ENCODE results near the gene MYO9A.

MYO9A gene

GRCh38 chr15:71830981-71831380, 287.0 kb downstream of the MYO9A start:
- DNase-seq, result no peak

- no peak for DNase-seq
These were observed 291.8 kb downstream of the MYO9A start for GRCh38 chr15:71826196-71826595.

GRCh38 chr15:71825021-71825730, 292.8 kb downstream of the MYO9A start:
- DNase-seq, result no peak

GRCh38 chr15:71823801-71824200, 294.1 kb downstream of the MYO9A start:
- no peak for DNase-seq

GRCh38 chr15:71822890-71823630, 294.9 kb downstream of the MYO9A start:
- DNase-seq, result no peak

- DNase-seq, result no peak
These were observed 296.3 kb downstream of the MYO9A start for GRCh38 chr15:71821547-71822129.

GRCh38 chr15:71820127-71820526, 297.8 kb downstream of the MYO9A start:
- no peak for DNase-seq

- DNase-seq, result no peak
These were observed 300.6 kb downstream of the MYO9A start for GRCh38 chr15:71817351-71817750.

GRCh38 chr15:71815301-71815700, 302.6 kb downstream of the MYO9A start:
- DNase-seq, result no peak

- no peak for DNase-seq
These were observed 304.1 kb downstream of the MYO9A start for GRCh38 chr15:71813723-71814470.

GRCh38 chr15:71812966-71813722, 304.8 kb downstream of the MYO9A start:
- DNase-seq, result no peak

GRCh38 chr15:71811752-71812735, 305.9 kb downstream of the MYO9A start:
- DNase-seq, result no peak

- no peak for DNase-seq
These were observed 306.8 kb downstream of the MYO9A start for GRCh38 chr15:71811036-71811736.

GRCh38 chr15:71810256-71811035, 307.5 kb downstream of the MYO9A start, which contains the start of gene NR2E3:
TSS of gene NR2E3 (plus strand) at chr15:71810554. CDS start at chr15:71810744, 190 bp downstream.
- DNase-seq, result no peak

- no peak for DNase-seq
These were observed 308.6 kb downstream of the MYO9A start for GRCh38 chr15:71809346-71809745.

GRCh38 chr15:71808311-71809020, 309.5 kb downstream of the MYO9A start:
- DNase-seq, result no peak

- no peak for DNase-seq
These were observed 310.3 kb downstream of the MYO9A start for GRCh38 chr15:71807691-71808091.

GRCh38 chr15:71807125-71807629, 310.8 kb downstream of the MYO9A start:
- no peak for DNase-seq

- no peak for DNase-seq
These were observed 311.5 kb downstream of the MYO9A start for GRCh38 chr15:71806452-71806931.

Measured in CD4-positive, alpha-beta T cell treated with Interleukin-10 for 1 hour (primary cell).